H1 (cell line): ENCODE data around the gene RARA. TPM values are rescaled to one million over a fixed set of nuclear protein-coding genes. Genes with fewer than 3 reads are reported as not detected.

ENCODE experiments used
- CTCF ChIA-PET: fragments of 300-600 bp; sonication (Branson Sonifier 250); formaldehyde crosslinking; loops from one replicate; lab custom pipeline; 2021; ENCODE audit not compliant: partially characterized antibody; lab: Charles Lee
- POLR2A ChIA-PET: fragments of 300-600 bp; sonication (Branson Sonifier 250); formaldehyde crosslinking; loops from one replicate; lab custom pipeline; 2021; ENCODE audit warnings: inconsistent platforms; ENCODE audit not compliant: partially characterized antibody; lab: Charles Lee
- DNase-seq, 2 experiments: peaks; one replicate each; pipeline versions ENCODE4 v3.0.0 to v3.0.0-alpha.2; 2010 to 2022; ENCODE audit warnings: low spot score in 2 of 2, low read depth in 1 of 2, mixed read lengths in 1 of 2
- FAIRE-seq: peaks from 2 replicates; lab custom pipeline; 2011; peaks lifted over from hg19 to GRCh38; lab: Jason Lieb, UNC
- H2AFZ ChIP-seq: 2 replicates; pipeline ENCODE4 v1.8.1; 2012; ENCODE audit warnings: low read length, inconsistent platforms
- H2AK5ac ChIP-seq: 2 replicates; pipeline ENCODE4 v1.6.1; 2013; ENCODE audit warnings: low read depth, low read length
- H2BK120ac ChIP-seq: replicated peaks from 2 replicates; pipeline ENCODE3; 2013; ENCODE audit warnings: low read depth, low read length, inconsistent platforms
- H2BK12ac ChIP-seq: 2 replicates; pipeline ENCODE4 v1.6.1; 2013; ENCODE audit warnings: low read depth, low read length
- H2BK15ac ChIP-seq: 2 replicates; pipeline ENCODE4 v1.6.1; 2013; ENCODE audit warnings: low read length
- H2BK20ac ChIP-seq: 2 replicates; pipeline ENCODE4 v1.6.1; 2013; ENCODE audit warnings: low read length
- H2BK5ac ChIP-seq: 2 replicates; pipeline ENCODE4 v1.6.1; 2013; ENCODE audit warnings: low read depth, low read length
- H3K14ac ChIP-seq: 2 replicates; pipeline ENCODE4 v1.6.1; 2013; ENCODE audit warnings: inconsistent platforms; ENCODE audit not compliant: insufficient read length
- H3K18ac ChIP-seq: 2 replicates; pipeline ENCODE4 v1.6.1; 2013; ENCODE audit warnings: low read length; ENCODE audit errors: extremely low read depth
- H3K23ac ChIP-seq: 2 replicates; pipeline ENCODE4 v1.6.1; 2013; ENCODE audit warnings: inconsistent platforms; ENCODE audit not compliant: insufficient read length
- H3K23me2 ChIP-seq: 2 replicates; pipeline ENCODE4 v1.6.1; 2013; ENCODE audit warnings: low read depth, low read length
- H3K27ac ChIP-seq: 2 replicates; pipeline ENCODE4 v1.6.1; 2011; ENCODE audit warnings: low read depth, low read length, inconsistent platforms
- H3K27me3 ChIP-seq, 4 experiments: replicated peaks in 1 of 4; 1 replicate in 1 of 4; 2 replicates in 3 of 4; pipeline versions ENCODE4 v1.6.1 to v1.8.1; 2011 to 2013; ENCODE audit warnings: low read length in 3 of 4, mild to moderate bottlenecking in 3 of 4, inconsistent platforms in 2 of 4, mixed read lengths in 2 of 4, moderate library complexity in 1 of 4; ENCODE audit not compliant: control insufficient read depth in 3 of 4, insufficient read depth in 3 of 4; ENCODE audit errors: extremely low read depth in 1 of 4
- H3K36me3 ChIP-seq, 4 experiments: 2 replicates each; pipeline versions ENCODE4 v1.6.1 to v1.8.1; 2011 to 2013; ENCODE audit warnings: mild to moderate bottlenecking in 4 of 4, low read length in 3 of 4, moderate library complexity in 2 of 4, control low read depth in 1 of 4, inconsistent platforms in 1 of 4; ENCODE audit not compliant: insufficient read depth in 4 of 4, control insufficient read depth in 2 of 4
- H3K4ac ChIP-seq: replicated peaks from 2 replicates; pipeline ENCODE3; 2013; ENCODE audit warnings: low read length, low read depth, mixed read lengths, inconsistent platforms; ENCODE audit not compliant: insufficient read length
- H3K4me1 ChIP-seq, 4 experiments: replicated peaks in 1 of 4; 1 replicate in 1 of 4; 2 replicates in 3 of 4; pipeline versions ENCODE4 v1.6.1 to v1.8.1; 2011 to 2013; ENCODE audit warnings: low read length in 3 of 4, inconsistent platforms in 2 of 4, mixed read lengths in 1 of 4; ENCODE audit not compliant: insufficient read depth in 4 of 4, control insufficient read depth in 3 of 4
- H3K4me2 ChIP-seq, 2 experiments: 2 replicates each; pipeline versions ENCODE4 v1.6.1 to v1.8.1; 2011 to 2013; ENCODE audit warnings: low read depth in 2 of 2, low read length in 2 of 2, control low read depth in 1 of 2, inconsistent platforms in 1 of 2, mild to moderate bottlenecking in 1 of 2; ENCODE audit not compliant: insufficient read depth in 1 of 2
- H3K4me3 ChIP-seq, 4 experiments: fragments of 200-600, 300-600 bp in 1 of 4; sonication (generic), shearing (Covaris generic), sonication (Bioruptor Twin) in 1 of 4; 2 replicates each; pipeline versions ENCODE4 v1.5.1 to v1.8.1; 2011 to 2016; ENCODE audit warnings: low read length in 4 of 4, low read depth in 3 of 4, control low read depth in 2 of 4, inconsistent platforms in 2 of 4, mild to moderate bottlenecking in 2 of 4, mixed read lengths in 1 of 4, moderate library complexity in 1 of 4; ENCODE audit not compliant: insufficient read depth in 2 of 4; ENCODE audit errors: extremely low read depth in 1 of 4
- H3K56ac ChIP-seq: replicated peaks from 2 replicates; pipeline ENCODE3; 2013; ENCODE audit warnings: low read depth, mild to moderate bottlenecking, mixed read lengths, low read length, inconsistent platforms; ENCODE audit not compliant: insufficient read length
- H3K79me1 ChIP-seq: 2 replicates; pipeline ENCODE4 v1.6.1; 2013; ENCODE audit warnings: low read depth, low read length, control low read depth
- H3K79me2 ChIP-seq, 2 experiments: 2 replicates each; pipeline versions ENCODE4 v1.6.1 to v1.8.1; 2012 to 2013; ENCODE audit warnings: low read length in 2 of 2, mild to moderate bottlenecking in 2 of 2, inconsistent platforms in 1 of 2; ENCODE audit not compliant: insufficient read depth in 2 of 2, control insufficient read depth in 1 of 2
- H3K9ac ChIP-seq, 4 experiments: replicated peaks in 1 of 4; 1 replicate in 1 of 4; 2 replicates in 3 of 4; pipeline versions ENCODE4 v1.6.1 to v1.8.1; 2011 to 2013; ENCODE audit warnings: low read depth in 3 of 4, low read length in 3 of 4, control low read depth in 2 of 4, mild to moderate bottlenecking in 2 of 4, moderate library complexity in 2 of 4, inconsistent platforms in 1 of 4; ENCODE audit errors: extremely low read depth in 1 of 4
- H3K9me3 ChIP-seq, 2 experiments: 2 replicates each; pipeline versions ENCODE4 v1.6.1 to v1.8.1; 2012 to 2013; ENCODE audit warnings: mild to moderate bottlenecking in 2 of 2, moderate library complexity in 2 of 2, control low read depth in 1 of 2, inconsistent platforms in 1 of 2, low read depth in 1 of 2, low read length in 1 of 2, mixed read lengths in 1 of 2; ENCODE audit not compliant: insufficient read depth in 2 of 2
- H4K20me1 ChIP-seq, 2 experiments: replicated peaks in 1 of 2; 2 replicates each; pipeline versions ENCODE3 to v1.8.1; 2011 to 2013; ENCODE audit warnings: inconsistent platforms in 2 of 2, low read length in 2 of 2, mild to moderate bottlenecking in 1 of 2; ENCODE audit not compliant: insufficient read depth in 2 of 2, control insufficient read depth in 1 of 2
- H4K5ac ChIP-seq: 2 replicates; pipeline ENCODE4 v1.6.1; 2013; ENCODE audit warnings: low read length, low read depth, mixed read lengths, inconsistent platforms; ENCODE audit not compliant: insufficient read length
- H4K8ac ChIP-seq: 2 replicates; pipeline ENCODE4 v1.8.0; 2013; ENCODE audit warnings: mild to moderate bottlenecking, moderate library complexity, low read length, inconsistent platforms; ENCODE audit not compliant: insufficient read depth; ENCODE audit errors: extremely low read depth
- H4K91ac ChIP-seq: replicated peaks from 2 replicates; pipeline ENCODE3; 2013; ENCODE audit warnings: low read length, mixed read lengths, inconsistent platforms; ENCODE audit not compliant: insufficient read length
- WGBS, 2 experiments: shearing (Covaris generic) in 1 of 2; methylation state at CpG; one replicate each; pipeline versions ENCODE4 v1.1.6 to v1.1.7; 2013 to 2015; ENCODE audit warnings: low lambda C conversion rate in 2 of 2, mixed read lengths in 2 of 2, inconsistent platforms in 1 of 2, low coverage in 1 of 2, missing lambda C conversion rate in 1 of 2; ENCODE audit not compliant: insufficient replicate concordance in 2 of 2, insufficient coverage in 1 of 2, insufficient read length in 1 of 2; ENCODE audit errors: extremely low coverage in 1 of 2, missing lambda C conversion rate in 1 of 2; 5-methylcytosine and 5-hydroxymethylcytosine counted together
- polyA plus RNA-seq, 7 experiments: library from polyadenylated mRNA; depleted of rRNA in 3 of 7; stranded (reverse) in 5 of 7; unstranded in 2 of 7; fragments of >200 nt in 5 of 7; fragments of 200-250 nt in 2 of 7; gene quantifications; 1 replicate in 5 of 7; 2 replicates in 1 of 7; 4 replicates in 1 of 7; pipeline versions ENCODE4 v1.2.1 to v1.2.3, GENCODE V29; 2011 to 2013; ENCODE audit warnings: missing spikeins in 2 of 7, mixed read lengths in 2 of 7
- total RNA-seq: library from RNA; stranded (reverse); fragmentation: NEBNext Ultra II Directional; extraction: Animal tissue kit (Norgen Biotek cat#: 25700); gene quantifications from 2 replicates; pipeline ENCODE4 v1.2.1, GENCODE V29; 2021

RARA gene
- total and polyA plus RNA-seq, 2 of the 8 experiments (the other 6 are each of a cell fraction or from before 2014, with no cell fraction given), result 4.4 to 16.5 TPM

GRCh38 chr17:40310882-40311391, 2.0 kb downstream of the RARA start:
- no peak overlapping the region for H3K18ac ChIP-seq
- H3K4me2 ChIP-seq, result no peak overlapping the region
- no peak overlapping the region for H3K27ac ChIP-seq
- no peak overlapping the region for H3K4me3 ChIP-seq
- no peak overlapping the region for H2AFZ ChIP-seq
- no peak overlapping the region for H2BK20ac ChIP-seq
- POLR2A ChIA-PET, result interaction anchor here (0.8 to 31.2 kb wide), 6 partner anchors 3 to 103 kb away, joined by 3 to 570 read pairs (median 272); partner anchors contain the start of genes CDC6, GJD3 and RARA
- peaks cover 15 to 42% (median 31%) of the 10 kb centered on the region in 4 experiments for H3K4me1 ChIP-seq
- H3K23ac ChIP-seq, result no peak overlapping the region
- H3K36me3 ChIP-seq, result no peaks in the 10 kb centered on the region
- no peak overlapping the region for H2AK5ac ChIP-seq
- FAIRE-seq (no peak), DNase-seq (no peak)
- no peaks in the 10 kb centered on the region for H3K79me1 ChIP-seq
- H3K4ac ChIP-seq, result no peak overlapping the region
- H3K9ac ChIP-seq, result no peak overlapping the region
- H3K23me2 ChIP-seq, result no peaks in the 10 kb centered on the region; the same call in 1 of the 2 replicates
- 89% methylated on average over 7 of the region's 7 CpGs; no CpG with 5 or more reads in 1 of the 2 experiments for WGBS, 2 experiments
- H2BK5ac ChIP-seq, result no peak overlapping the region
- H2BK12ac ChIP-seq, result no peak overlapping the region
- no peak overlapping the region for H3K14ac ChIP-seq
- CTCF ChIA-PET, result interaction anchor here (0.6 to 39.2 kb wide), 7 partner anchors 8 to 107 kb away, joined by 3 to 1198 read pairs (median 4); partner anchors contain the start of genes GJD3 and TOP2A
- no peaks in the 10 kb centered on the region for H3K9me3 ChIP-seq
- no peak overlapping the region for H4K91ac ChIP-seq
- H2BK120ac ChIP-seq, result no peak overlapping the region
- peaks cover 0 to 2% (median under 1%) of the 10 kb centered on the region in 4 experiments; a peak in 4 of 7 replicates for H3K27me3 ChIP-seq
- H3K56ac ChIP-seq, result no peak overlapping the region
- H2BK15ac ChIP-seq, result no peak overlapping the region
- peaks cover 3 to 5% of the 10 kb centered on the region in 2 experiments for H4K20me1 ChIP-seq
- no peak overlapping the region for H4K8ac ChIP-seq
- H4K5ac ChIP-seq, result no peak overlapping the region
- H3K79me2 ChIP-seq, result no peaks in the 10 kb centered on the region
